Effector memory CD4-positive, alpha-beta T cell (primary cell): ENCODE results near the gene GCN1.

ENCODE experiments used
- DNase-seq, 3 donors: peaks; one replicate each; pipeline ENCODE4 v3.0.0-alpha.2; 2020
- H3K27ac ChIP-seq: 2 replicates; pipeline ENCODE4 v1.7.0; 2013; ENCODE audit warnings: mild to moderate bottlenecking, low read length, moderate library complexity; ENCODE audit not compliant: insufficient read depth, poor library complexity, severe bottlenecking
- H3K27me3 ChIP-seq: replicated peaks from 2 replicates; pipeline ENCODE4 v1.7.0; 2013; ENCODE audit warnings: mild to moderate bottlenecking, low read length; ENCODE audit not compliant: insufficient read depth, control insufficient read depth, poor library complexity, severe bottlenecking
- H3K36me3 ChIP-seq: 2 replicates; pipeline ENCODE4 v1.7.0; 2013; ENCODE audit warnings: mild to moderate bottlenecking, low read length, moderate library complexity; ENCODE audit not compliant: control insufficient read depth, insufficient read depth
- H3K4me1 ChIP-seq: 2 replicates; pipeline ENCODE4 v1.7.0; 2013; ENCODE audit warnings: low read length, mild to moderate bottlenecking; ENCODE audit not compliant: control insufficient read depth, insufficient read depth, poor library complexity, severe bottlenecking
- H3K4me3 ChIP-seq: 2 replicates; pipeline ENCODE4 v1.7.0; 2013; ENCODE audit warnings: low read length, low read depth, mild to moderate bottlenecking; ENCODE audit not compliant: insufficient read depth, poor library complexity, severe bottlenecking
- H3K9me3 ChIP-seq: 2 replicates; pipeline ENCODE4 v1.7.0; 2013; ENCODE audit warnings: mild to moderate bottlenecking, low read length, moderate library complexity; ENCODE audit not compliant: control insufficient read depth

The GCN1 gene

GRCh38 chr12:120229071-120229486 lies 34.6 kb upstream of the GCN1 start:
- Histone ChIP-seq H3K9me3 (no peaks in the 10 kb centered on the region), H3K4me3 (no peak overlapping the region), H3K4me1 (peaks cover 62% of the 10 kb centered on the region), H3K36me3 (peaks cover 16% of the 10 kb centered on the region), H3K27ac (no peak overlapping the region), H3K27me3 (no peaks in the 10 kb centered on the region)
- no peak for DNase-seq

DNA sequence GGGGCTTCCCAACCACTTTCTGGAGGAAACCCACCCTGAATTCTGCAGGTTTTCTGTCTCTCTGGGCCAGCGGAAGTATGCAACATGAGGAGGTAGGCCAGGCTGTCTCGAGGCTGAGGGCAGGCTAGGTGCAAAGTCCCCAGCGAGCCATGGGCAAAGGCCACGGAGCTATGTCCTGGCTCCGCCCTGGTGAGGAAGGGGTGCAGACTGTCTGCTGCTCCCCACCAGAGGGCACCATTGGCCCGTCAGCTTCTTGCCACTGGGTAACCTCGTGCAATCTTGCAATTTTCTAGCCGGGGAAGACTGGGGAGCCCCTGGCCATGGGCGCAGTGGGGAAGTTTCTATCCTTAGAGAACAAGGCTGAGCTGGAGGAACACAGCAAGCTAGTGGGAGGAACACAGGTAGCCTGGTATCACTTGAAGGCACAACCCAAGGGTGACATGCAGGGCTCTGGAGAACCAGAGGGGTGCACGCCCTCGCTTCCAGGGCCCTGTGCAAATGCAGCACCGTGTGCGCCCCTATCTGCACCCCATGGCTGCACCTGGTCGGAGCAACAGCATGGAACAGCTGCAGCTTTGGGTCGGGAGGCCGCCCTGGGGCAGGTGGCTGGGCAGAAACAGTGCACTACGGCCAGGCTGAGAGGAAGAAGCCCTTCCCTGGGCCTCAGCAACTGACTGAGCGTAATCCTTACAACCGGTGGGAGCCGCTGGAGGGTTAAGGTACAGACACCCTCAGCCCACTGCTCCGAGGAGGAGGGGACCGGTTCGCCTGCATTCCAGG lies 34.0 kb upstream of the GCN1 start:
- H3K27me3 ChIP-seq: no peaks in the 10 kb centered on the region
- no peaks in the 10 kb centered on the region for H3K9me3 ChIP-seq
- H3K27ac ChIP-seq: no peak overlapping the region
- H3K36me3 ChIP-seq: peaks cover 22% of the 10 kb centered on the region
- DNase-seq: peak; percentile 74 to 82 (median 75)
- H3K4me3 ChIP-seq: peak overlapping the region; percentile 27
- H3K4me1 ChIP-seq: peaks cover 62% of the 10 kb centered on the region

GRCh38 chr12:120228041-120228290 lies 33.5 kb upstream of the GCN1 start:
- Histone ChIP-seq H3K4me3 (no peak overlapping the region), H3K27ac (no peak overlapping the region), H3K9me3 (no peaks in the 10 kb centered on the region), H3K36me3 (peaks cover 26% of the 10 kb centered on the region), H3K4me1 (peaks cover 61% of the 10 kb centered on the region), H3K27me3 (no peaks in the 10 kb centered on the region)
- DNase-seq: no peak

GRCh38 chr12:120227233-120228040 lies 32.9 kb upstream of the GCN1 start:
- Histone ChIP-seq H3K9me3 (no peaks in the 10 kb centered on the region), H3K36me3 (peaks cover 31% of the 10 kb centered on the region), H3K27ac (no peak overlapping the region), H3K4me3 (no peak overlapping the region), H3K27me3 (no peaks in the 10 kb centered on the region), H3K4me1 (peaks cover 58% of the 10 kb centered on the region)
- DNase-seq: no peak

DNA sequence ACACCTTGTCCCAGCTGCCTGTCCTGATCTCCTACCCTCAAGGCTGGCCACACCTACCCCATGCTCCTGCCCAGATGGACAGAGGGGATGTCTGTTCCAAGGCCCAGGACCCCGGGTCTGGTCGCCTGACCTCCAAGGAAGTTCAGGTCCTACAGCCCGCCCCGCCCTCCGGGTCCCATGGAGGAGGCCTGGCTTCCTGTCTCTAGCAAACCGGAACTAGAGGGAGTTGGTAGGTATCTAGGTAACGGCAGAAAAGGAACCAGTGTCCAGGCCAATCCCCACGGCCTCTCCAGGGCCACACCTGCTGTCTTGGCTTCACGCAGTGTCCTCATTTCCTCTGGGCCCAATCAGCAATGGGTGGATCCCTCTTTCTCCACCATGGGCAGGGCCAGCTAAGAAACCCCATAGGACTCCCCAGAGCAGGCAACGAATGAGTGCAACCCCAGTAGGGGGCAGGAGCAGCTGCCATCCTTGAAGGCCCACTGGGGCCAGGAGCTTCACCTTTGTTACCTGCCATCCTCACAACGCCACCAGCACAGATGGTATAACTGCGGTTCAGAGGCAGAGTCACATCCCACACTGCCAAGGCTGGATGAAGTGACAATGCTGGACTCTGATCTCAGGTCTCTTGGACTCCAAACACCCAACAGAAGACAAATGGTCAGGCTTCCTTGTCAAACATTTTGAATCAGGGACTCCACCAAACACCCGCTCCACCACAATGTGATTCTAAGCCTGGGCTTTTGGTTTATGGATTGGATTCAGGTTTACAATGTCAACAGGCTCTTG lies 31.5 kb upstream of the GCN1 start:
- Histone ChIP-seq H3K4me1 (peaks cover 44% of the 10 kb centered on the region), H3K36me3 (peaks cover 45% of the 10 kb centered on the region), H3K27ac (peak overlapping the region; percentile 32), H3K27me3 (no peaks in the 10 kb centered on the region), H3K4me3 (no peak overlapping the region), H3K9me3 (no peaks in the 10 kb centered on the region)
- DNase-seq: no peak

DNA sequence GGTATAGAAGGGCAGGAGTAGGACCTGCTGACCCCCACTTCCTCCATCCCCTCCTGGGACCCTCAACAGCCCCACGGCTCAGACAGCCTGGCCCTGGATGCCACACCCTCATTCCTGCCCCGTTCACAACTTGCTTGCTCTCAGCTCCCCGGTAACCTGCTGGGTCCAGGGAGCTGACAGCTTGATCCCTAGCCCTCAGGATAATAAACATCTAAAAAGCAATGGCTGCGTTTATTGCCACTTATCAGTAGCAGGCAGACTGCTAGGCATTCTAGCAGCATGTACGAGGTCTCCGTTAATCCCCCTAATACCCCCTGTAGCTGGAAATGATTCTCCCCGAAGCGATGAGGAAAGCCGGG lies 30.7 kb upstream of the GCN1 start:
- Histone ChIP-seq H3K9me3 (no peaks in the 10 kb centered on the region), H3K27me3 (no peaks in the 10 kb centered on the region), H3K4me3 (no peak overlapping the region), H3K4me1 (peaks cover 35% of the 10 kb centered on the region), H3K36me3 (peaks cover 53% of the 10 kb centered on the region), H3K27ac (peak overlapping the region; percentile 32)
- DNase-seq: no peak

DNA sequence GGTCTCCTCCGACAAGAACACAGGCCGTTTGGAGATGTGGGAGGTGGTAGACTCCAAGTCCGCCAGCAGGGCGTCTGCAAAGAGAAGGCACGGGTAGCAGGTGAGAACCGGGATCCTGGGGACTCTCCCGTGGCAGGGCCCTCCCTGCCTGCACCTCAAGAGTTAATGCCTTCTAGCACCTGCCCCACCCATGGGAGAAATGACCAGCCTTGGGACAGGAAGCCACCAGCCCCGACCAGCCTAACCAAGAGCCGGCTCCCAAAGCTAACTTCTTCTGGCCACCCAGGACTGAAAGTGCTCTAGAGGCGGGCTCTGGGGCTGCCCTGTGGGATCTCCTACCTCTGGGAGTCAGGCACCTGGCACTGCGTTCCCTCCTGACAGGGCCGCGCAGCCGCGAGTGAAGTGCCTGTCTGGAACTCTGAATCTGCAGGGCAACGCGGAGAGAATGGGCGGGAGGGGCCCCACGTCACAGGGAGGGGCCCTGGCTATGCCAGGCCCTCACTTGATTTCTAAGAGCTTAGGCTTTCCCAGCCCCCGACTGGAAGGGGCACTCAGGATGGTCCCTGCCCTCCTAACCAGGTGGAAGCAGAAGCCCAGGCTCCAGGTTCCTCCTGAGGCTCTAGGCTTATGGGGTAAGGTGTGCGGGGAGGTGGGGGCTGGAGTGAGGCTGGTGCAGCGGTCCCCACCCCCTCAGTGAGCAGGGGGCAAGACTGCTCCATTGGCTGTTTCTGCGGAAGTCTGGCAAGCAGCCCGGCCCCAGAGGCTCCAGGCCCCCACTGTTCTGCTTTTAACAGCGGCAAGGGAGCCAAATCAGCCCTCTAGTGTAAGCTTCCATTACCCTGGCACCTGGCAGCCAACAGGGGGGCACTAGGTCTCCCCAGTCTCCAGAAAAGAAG lies 30.0 kb upstream of the GCN1 start:
- Histone ChIP-seq H3K4me1 (peaks cover 29% of the 10 kb centered on the region), H3K36me3 (peaks cover 60% of the 10 kb centered on the region), H3K9me3 (no peaks in the 10 kb centered on the region), H3K27ac (no peak overlapping the region), H3K4me3 (no peak overlapping the region), H3K27me3 (no peaks in the 10 kb centered on the region)
- DNase-seq: no peak

DNA sequence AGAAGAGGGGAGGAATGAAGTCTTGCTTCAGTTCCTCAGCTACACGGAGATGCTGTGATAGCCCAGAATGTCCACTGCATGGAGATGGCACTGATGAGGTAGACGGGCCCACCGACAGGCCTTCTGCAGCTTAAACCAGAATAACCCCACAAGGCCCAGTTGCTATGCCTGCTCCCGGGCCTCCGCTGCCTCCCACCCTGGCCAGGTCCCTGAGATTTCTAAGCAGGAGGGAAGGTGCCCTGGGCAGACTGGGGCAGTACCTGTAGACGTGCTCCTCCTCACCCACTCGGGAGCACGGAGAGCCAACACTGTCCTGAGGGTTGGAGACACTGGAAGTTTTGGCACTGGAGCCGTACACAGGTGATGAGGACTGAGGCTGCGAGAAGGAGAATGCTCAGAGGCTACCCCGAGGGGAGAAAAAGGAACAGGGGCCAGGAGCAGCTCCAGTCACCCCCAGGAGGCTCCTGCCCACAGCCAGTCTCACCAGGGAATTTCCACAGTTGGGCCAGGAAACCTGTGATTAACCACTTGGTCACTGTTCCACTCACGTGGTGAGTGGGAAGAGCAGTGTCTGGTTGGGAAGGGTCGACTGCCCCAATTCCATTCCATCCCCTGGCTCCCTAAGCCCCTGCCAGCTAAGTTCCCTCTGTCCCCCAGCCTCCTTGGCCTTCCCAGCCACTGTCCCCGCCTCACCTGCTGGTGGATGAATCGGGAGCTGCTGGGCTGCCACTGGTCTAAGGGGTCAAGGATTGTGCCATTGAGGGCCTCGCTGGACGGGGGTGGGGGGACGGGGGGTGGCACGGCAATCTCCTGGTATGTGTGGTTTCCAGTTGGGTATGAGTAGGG lies 29.2 kb upstream of the GCN1 start:
- peaks cover 20% of the 10 kb centered on the region for H3K4me1 ChIP-seq
- H3K27me3 ChIP-seq: no peaks in the 10 kb centered on the region
- H3K36me3 ChIP-seq: peaks cover 68% of the 10 kb centered on the region
- H3K27ac ChIP-seq: no peak overlapping the region
- no peaks in the 10 kb centered on the region for H3K9me3 ChIP-seq
- no peak for DNase-seq
- H3K4me3 ChIP-seq: no peak overlapping the region

DNA sequence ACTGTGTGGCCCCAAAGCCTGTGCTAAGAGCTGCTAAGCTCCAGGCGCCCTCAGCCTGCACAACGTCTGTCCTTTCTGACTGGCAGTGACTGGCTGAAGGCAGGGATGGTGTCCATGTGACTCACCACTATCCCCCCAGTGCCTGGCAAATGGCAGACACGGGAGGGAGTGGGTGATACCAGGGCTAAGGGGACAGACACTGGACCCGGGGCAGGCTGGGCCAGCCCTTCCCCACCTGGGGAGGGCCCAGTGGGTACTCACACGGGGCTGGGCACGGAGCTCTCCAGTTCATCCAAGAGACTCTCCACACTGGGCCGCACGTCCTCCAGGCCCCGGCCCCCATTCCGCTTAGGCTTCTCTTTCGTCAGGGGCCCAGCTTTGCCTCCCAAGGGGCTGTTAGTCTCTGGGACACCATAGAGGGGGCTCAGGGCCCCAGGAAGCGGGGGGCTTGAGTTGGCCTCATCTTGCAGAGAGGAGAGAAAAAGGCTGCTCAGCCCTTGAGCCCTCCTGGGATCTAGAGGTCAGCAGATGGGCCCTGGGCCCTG lies 27.8 kb upstream of the GCN1 start:
- Histone ChIP-seq H3K4me3 (no peak overlapping the region), H3K4me1 (peaks cover 12% of the 10 kb centered on the region), H3K27ac (no peak overlapping the region), H3K9me3 (no peaks in the 10 kb centered on the region), H3K36me3 (peaks cover 77% of the 10 kb centered on the region), H3K27me3 (no peaks in the 10 kb centered on the region)
- no peak for DNase-seq
